HG02571 (cell line): Measurements from ENCODE around the gene CAPRIN2.

ENCODE experiments used
- ATAC-seq: cut with Tn5 transposase; IDR thresholded peaks from one replicate; pipeline ENCODE4 v1.9.1; 2021; ENCODE audit warnings: mild to moderate bottlenecking, moderate library complexity; ENCODE audit not compliant: unreplicated experiment

The CAPRIN2 gene

GRCh38 chr12:30701056-30701455 is 53.7 kb downstream of the CAPRIN2 start:
- no peak for ATAC-seq

GRCh38 chr12:30700216-30700900 is 54.4 kb downstream of the CAPRIN2 start:
- ATAC-seq, result no peak

GRCh38 chr12:30698346-30698745 is 56.4 kb downstream of the CAPRIN2 start:
- no peak for ATAC-seq

- no peak for ATAC-seq
These were observed 57.8 kb downstream of the CAPRIN2 start for GRCh38 chr12:30696943-30697342.

GRCh38 chr12:30696486-30696885 is 58.3 kb downstream of the CAPRIN2 start:
- ATAC-seq, result no peak

GRCh38 chr12:30696103-30696408 is 58.7 kb downstream of the CAPRIN2 start:
- peak; percentile 26 for ATAC-seq

- peak; percentile 85 for ATAC-seq
These were observed 59.3 kb downstream of the CAPRIN2 start, which contains the start of gene IPO8 for GRCh38 chr12:30695199-30696102. Gene IPO8, minus strand, starts transcription at chr12:30695869. Its CDS starts 222 bp downstream, at chr12:30695647.

- peak; percentile 37 for ATAC-seq
These were observed 60.1 kb downstream of the CAPRIN2 start for GRCh38 chr12:30694412-30695198.

GRCh38 chr12:30692470-30692869 is 62.3 kb downstream of the CAPRIN2 start:
- no peak for ATAC-seq

GRCh38 chr12:30691122-30691879 is 63.5 kb downstream of the CAPRIN2 start:
- ATAC-seq, result no peak

GRCh38 chr12:30687265-30687986 is 67.3 kb downstream of the CAPRIN2 start:
- no peak for ATAC-seq

- ATAC-seq, result no peak
These were observed 75.5 kb downstream of the CAPRIN2 start for GRCh38 chr12:30679241-30679640.

- ATAC-seq, result no peak
These were observed 76.5 kb downstream of the CAPRIN2 start for GRCh38 chr12:30678221-30678620.

- no peak for ATAC-seq
These were observed 93.5 kb downstream of the CAPRIN2 start for GRCh38 chr12:30661210-30661609.
